ENCODE results near the gene FLCN.
"Not testable (repeated sequence)": the region's sequence is repeated elsewhere in the genome, so short reads cannot be mapped to it uniquely, and the experiment has no call there.

FLCN gene, protein sequence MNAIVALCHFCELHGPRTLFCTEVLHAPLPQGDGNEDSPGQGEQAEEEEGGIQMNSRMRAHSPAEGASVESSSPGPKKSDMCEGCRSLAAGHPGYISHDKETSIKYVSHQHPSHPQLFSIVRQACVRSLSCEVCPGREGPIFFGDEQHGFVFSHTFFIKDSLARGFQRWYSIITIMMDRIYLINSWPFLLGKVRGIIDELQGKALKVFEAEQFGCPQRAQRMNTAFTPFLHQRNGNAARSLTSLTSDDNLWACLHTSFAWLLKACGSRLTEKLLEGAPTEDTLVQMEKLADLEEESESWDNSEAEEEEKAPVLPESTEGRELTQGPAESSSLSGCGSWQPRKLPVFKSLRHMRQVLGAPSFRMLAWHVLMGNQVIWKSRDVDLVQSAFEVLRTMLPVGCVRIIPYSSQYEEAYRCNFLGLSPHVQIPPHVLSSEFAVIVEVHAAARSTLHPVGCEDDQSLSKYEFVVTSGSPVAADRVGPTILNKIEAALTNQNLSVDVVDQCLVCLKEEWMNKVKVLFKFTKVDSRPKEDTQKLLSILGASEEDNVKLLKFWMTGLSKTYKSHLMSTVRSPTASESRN

DNA sequence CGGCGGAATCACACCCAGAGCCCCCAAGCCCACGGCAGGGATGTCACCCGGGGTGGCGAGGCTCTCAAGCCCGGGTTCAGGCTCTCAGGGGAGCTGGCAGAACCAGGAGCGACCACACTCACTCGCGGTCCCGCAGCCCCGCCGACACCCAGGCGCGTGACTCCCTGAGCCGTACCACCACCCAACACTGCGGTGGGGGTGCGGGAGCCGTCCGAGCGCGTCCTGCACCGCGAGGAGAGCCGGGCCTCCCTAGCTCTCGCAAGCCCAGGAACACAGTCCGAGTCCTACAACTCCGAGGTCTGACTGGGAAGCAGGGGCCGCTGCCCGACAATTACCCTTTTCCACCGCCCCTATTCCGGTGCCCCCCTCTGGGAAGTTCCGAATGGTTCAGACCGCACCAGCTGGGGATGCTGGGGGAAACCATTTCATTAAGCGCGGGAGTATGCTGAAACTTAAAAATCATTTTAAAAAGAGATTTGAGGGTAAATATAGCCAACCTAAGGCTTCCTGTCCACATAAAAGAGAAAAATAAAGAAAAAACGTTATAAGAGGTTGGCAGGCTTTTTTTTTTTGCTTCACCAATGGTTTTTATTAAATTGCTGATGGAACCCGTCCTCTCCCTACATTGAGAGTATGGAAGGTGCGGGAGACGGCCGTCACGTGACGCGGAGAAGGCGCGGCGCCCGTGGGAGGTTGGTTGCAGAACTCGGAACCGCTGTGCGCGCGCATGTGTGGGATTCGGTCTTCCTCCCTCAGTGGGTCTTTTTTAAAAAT is at the start of gene FLCN:
FLCN (minus strand) TSS at position 143 of the 774 bp plus-strand sequence. CDS start 9,031 bp downstream, outside the sequence.
- peak; percentile 93 for DNase-seq (ENCODE audit: low spot score)

DNA sequence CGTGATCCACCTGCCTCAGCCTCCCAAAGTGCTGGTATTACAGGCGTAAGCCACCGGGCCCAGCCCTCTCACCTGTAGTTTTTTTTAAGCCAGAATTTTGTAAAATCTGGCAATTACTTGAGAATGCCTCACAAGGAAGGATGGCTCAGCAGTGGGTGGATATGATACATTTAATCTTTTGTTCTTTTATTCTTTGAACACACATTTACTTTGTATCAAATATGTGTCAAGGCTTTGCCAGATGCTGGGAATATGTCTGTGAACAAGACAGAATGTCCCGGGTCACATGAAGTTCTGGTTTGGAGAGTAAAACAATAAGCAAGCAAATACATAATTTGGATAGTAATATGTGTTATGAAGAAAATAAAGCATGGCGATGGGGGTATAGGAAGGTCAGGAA is 49.0 kb upstream of the FLCN start:
- DNase-seq (ENCODE audit: low spot score), result no peak

DNA sequence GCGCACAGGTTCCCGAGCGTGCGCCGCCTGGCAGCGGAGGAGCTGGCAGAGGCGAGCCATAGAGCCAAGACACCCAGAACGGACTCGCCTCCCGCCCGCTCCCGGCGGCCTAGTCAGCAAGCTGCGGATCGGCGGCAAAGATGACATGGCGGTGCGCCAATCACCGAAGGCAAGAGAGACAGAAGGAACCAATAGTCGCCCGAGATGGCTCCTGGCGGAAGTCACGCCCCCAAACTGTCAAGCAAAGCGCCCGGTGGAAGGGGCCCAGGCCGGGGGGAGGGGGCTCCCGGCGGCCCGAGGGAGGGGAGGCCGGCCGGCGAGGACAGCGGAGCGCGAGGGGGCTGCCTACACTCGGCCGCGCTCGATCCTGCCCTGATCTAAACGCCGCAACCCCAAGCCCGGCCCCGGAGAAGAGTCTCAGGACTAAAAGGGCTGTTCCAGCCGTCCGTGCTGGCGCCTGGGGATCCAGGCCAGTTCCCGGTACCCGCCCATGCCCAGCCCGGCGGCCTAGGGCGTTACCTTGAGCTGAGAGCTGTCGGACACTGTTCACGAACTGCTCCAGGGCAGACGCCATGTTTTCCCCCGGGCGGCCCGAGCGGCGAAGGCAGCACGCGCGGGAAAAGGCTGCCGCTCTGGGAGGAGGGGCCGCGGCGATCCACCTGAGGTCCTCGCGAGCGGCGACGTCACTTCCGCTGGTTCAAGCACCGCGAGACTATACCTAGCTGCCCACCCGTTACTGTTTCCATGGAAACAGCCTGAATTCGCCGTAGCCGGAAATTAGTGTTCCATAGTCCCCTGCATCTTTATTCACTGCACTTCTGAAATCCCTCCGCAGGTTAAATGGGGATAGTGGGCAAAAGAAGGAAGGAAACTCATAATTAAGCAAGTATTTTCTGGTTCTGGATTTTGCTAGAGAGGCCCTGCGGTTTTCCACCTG is 43.9 kb upstream of the FLCN start, which contains the start of gene COPS3:
COPS3 (minus strand) TSS at position 634 of the 937 bp plus-strand sequence; CDS start at position 574, 60 bp downstream.
- DNase-seq (ENCODE audit: low spot score), result peak; percentile 98

DNA sequence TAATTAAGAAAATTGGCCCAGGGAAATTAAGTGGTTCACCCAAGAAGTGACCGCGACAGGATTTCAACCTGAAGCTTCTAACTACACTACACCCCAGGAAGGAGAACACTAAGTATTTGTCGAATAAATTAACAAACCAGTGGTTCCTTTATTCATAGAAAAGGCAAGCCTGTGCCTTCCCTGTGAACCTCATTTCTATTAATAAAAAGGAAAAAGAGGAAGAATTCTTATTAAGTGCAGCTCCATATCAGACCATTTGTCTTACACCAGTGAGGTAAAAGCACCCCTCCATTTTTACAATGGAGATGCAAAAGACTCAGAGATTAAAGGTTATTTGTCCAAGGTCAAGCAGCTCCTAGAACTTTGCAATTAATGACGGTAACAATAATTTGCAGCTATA is 42.3 kb upstream of the FLCN start:
- no peak for DNase-seq (ENCODE audit: low spot score)

DNA sequence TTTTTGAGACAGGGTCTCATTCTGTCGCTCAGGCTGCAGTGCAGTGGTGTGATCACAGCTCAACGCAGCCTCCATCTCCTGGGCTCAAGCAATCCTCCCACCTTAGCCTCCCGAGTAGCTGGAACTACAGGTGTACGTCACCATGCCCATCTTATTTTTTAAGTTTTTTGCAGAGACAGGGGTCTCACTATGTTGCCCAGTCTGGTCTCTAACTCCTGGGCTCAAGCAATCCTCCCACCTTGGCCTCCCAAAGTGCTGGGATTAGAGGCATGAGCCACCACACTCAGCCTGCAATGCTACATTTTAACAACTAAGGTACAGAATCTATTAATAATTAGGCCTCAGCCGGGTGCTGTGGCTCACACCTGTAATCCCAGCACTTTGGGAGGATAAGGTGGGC is 40.5 kb upstream of the FLCN start:
- not testable (repeated sequence) for DNase-seq (ENCODE audit: low spot score)

DNA sequence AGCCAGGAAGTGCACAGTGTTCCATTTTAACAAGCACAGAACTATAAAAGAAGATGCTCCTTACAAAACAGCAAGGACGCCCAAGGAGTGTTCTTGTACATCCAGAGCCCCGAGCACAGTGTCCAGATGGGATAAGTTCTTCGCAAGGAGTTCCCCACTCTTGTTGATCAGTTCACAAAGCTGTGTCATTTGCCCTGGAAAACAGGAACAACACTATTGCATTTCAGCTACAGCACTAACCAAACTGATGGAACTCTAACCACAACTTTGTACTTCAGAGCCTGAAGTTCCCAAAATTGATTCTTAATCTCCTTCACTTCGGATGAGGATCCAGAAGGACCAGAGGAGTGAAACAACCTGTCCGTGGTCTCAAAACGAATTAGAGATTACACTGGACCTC is 39.0 kb upstream of the FLCN start:
- DNase-seq (ENCODE audit: low spot score), result no peak

DNA sequence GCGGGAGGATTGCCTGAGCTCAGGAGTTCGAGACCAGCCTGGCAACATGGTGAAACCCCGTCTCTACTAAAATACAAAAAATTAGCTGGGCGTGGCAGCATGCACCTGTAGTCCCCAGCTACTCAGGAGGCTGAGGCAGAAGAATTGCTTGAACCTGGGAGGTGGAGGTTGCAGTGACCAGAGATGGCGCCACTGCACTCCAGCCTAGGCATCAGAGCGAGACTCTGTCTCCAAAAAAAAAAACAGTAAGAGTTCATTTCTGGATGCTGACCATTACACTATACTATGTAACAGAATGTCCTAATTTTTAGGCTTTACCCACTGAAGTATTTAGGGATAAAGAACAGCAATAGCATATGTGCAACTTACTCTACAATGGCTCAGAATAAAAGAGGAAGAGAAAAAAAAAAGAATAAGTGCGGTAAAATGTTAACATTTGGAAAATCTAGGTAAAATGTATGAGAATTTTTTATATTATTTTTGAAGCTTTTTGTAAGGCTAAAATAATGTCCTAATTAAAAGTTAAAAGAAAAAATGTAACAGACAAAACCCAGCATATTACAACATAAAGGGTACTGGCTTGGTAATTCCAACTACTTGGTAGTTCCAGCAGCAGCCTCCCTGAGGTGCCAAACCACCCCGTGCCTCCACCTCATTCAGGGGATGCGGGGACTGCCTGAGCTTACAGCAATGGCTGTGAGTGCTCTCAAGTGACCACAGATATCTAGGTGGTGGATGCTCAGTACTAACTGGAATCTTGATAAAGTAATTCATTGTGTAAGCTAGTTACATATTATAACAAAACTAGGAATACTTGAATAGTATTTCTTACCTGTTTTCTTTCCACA is 33.2 kb upstream of the FLCN start:
- no peak for DNase-seq (ENCODE audit: low spot score)

DNA sequence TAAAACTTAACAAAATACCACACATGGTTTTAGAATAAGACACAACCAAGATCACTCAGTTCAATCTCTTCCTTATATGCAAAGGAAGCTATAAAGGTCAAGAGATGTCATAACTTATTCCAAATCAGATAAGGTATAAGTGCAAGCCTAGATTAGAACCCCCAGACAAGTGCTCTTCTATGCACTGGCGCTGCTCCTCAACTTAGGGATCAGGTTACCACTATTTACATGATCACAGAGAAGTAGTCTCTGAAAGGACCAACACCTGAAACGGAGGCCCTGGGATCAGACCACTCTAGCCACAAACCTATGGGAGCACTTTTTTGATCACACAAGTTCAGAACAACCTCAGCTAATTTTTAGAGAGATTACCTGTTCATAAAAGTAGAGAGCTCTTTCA is 27.5 kb upstream of the FLCN start:
- DNase-seq (ENCODE audit: low spot score), result no peak

DNA sequence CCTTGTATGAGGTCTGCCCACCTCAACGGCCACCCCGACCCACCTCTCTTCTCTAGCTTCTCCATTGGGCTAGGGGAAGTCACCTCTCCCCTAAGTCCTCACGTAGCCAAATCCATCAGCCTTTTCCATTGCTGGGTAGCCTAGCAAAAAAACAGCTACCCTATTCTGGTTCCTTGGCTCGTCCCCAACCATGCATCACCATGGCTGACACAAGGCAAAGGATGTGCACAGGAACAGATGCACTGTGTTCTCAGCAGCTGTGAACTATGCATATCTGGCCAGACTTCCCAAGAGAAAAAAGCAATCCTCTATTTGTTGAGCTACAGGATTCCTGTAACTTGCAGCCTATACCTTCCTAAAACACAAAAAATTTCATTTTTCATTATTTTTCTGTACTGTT is 22.0 kb upstream of the FLCN start:
- DNase-seq (ENCODE audit: low spot score), result no peak

DNA sequence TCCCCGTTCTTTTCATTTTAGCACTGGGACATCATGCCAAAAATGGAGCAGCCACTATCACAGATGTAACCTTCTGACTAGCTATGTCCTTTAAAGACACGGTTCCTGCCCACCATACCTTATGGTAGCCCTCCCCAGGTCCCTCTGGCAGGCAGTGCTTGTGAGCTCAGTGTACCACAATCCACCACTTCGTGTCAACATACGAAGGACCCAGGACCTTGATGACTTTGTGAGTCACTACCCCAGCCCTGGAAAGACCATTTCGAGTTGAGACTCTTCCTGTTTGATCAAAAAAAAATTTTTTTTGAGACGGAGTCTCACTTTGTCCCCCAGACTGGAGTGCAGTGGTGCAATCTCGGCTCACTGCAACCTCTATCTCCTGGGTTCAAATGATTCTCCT is 21.0 kb upstream of the FLCN start:
- DNase-seq (ENCODE audit: low spot score), result no peak

DNA sequence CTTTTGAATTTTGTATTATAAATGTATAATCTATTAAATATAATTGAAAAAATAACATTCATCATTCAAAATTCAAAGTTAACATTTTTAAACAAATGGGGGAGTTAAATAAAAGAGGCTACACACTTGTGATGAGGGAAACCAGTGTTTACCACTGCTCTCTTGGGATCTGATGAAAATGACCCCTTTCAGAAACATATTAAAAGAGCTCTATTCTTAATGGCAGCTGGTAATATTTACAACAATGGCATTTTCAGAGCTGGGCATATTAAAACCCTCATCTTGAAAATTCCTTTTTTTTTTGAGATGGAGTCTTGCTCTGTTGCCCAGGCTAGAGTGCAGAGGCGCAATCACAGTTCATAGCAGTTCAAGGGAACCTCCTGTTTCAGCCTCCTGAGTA is 19.3 kb upstream of the FLCN start:
- DNase-seq (ENCODE audit: low spot score), result no peak

DNA sequence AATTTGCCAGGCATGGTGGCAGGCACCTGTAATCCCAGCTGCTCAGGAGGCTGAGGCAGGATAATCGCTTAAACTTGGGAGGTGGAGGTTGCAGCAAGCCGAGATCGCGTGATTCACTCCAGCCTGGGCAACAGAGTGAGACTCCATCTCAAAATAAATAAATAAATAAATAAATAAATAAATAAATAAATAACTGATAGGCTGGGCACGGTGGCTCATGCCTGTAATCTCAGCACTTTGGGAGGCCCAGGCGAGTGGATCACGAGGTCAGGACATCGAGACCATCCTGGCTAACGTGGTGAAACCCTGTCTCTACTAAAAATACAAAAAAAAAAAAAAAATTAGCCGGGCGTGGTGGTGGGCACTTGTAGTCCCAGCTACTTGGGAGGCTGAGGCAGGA is 18.7 kb upstream of the FLCN start:
- DNase-seq (ENCODE audit: low spot score), result not testable (repeated sequence)

DNA sequence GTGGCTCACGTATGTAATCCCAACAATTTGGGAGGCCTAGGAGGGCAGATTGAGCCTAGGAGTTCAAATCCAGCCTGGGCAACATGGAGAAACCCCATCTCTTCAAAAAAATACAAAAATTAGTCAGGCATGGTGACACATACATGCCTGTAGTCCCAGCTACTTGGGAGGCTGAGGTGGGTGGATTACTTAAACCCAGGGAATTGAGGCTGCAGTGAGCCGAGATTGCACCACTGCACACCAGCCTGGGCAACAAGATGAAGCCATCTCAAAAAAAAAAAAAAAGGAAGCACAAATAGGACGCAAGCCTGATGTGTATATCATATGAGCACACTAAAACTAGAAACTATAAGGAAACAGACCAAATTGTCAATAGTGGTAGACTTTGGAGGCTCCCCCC is 17.1 kb upstream of the FLCN start:
- no peak for DNase-seq (ENCODE audit: low spot score)

DNA sequence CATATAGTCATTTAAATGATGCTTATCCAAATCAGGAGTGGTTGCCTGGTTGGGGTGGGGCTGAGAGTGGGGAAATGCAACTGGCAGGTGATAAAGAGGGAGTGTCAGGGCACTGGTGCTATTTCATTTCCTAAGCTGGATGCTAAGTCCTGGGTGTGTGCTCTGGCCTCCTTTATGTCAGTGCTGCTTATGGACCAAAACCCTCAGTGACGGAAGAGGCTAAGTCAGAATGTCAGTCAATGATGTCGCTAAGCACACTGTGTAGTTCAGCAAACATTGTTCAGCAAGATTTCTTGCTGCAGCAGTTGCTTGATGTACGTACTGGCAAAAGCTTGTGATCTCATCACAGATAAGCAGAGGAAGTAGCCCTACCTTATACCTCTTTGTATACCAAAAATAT is 16.4 kb upstream of the FLCN start:
- no peak for DNase-seq (ENCODE audit: low spot score)

DNA sequence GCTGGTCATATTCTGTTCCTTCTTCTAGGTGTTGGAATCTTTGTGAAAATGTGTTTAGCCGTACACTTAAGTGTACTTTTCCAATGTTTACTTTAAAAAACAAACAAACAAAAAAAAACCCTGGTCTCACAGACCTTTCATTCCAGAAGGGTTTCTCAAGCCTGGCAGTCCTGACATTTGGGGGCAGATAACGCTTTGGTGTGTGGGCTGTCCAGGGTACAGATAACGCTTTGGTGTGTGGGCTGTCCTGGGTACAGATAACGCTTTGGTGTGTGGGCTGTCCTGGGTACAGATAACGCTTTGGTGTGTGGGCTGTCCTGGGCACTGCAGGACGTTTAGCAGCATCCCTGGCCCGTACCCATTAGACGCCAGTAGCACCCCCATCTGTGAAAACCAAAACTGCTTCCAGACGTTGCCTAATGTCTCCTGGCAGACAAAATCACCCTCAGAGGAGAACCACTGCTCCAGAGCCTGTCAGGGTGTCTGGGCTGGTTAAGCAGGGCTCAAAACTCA is 15.2 kb upstream of the FLCN start:
- DNase-seq (ENCODE audit: low spot score), result no peak

DNA sequence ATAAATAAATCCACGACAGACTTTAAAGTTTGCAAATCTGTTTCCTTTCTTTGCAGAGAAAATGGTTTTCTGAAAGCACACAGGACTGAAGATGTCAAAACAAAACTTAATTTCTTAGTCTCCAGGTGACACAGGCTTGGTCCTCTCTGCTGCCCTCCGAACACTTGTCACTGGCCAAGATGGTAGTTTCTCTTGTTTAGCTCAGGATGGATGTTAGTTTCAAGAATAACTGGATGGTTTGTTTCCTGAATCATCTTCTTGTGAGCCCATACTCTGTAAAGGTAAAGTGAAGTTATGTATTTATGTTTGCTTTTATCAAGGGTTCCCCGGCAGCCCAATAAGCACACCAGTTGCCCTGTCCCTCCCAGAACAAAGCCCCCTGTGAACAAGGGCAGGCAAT is 9.9 kb upstream of the FLCN start:
- DNase-seq (ENCODE audit: low spot score), result no peak

DNA sequence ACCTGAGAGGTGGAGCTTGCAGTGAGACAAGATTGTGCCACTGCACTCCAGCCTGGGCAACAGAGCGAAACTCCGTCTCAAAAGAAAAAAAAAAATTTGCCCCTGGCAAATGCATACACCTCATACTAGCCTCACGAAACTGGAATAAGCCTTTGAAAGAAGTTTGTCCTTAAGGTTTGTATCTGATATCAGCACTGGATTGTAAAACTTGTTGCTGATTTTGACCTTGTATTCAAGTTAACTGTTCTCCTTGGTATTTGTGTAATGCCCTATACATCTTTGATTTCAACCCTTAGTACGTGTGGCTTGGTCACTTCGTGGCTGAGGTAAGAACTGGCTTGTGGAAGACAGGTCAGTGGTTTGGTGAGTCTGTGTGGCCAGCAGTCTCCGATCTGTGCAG is 6.2 kb upstream of the FLCN start:
- no peak for DNase-seq (ENCODE audit: low spot score)

DNA sequence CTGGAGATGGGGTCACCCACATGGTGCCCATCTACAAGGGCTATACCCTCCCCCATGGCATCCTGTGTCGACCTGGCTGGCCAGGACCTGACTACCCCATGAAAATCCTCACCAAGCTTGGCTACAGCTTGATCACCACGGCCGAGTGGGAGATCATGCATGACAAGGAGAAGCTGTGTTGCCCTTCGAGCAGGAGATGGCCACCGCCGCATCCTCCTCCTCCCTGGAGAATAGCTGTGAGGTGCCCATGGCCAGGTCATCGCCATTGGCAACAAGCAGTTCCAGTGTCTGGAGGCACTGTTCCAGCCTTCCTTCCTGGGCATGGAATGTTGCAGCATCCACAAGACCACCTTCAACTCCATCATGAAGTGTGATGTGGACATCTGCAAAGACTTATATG is 5.3 kb upstream of the FLCN start:
- no peak for DNase-seq (ENCODE audit: low spot score)

DNA sequence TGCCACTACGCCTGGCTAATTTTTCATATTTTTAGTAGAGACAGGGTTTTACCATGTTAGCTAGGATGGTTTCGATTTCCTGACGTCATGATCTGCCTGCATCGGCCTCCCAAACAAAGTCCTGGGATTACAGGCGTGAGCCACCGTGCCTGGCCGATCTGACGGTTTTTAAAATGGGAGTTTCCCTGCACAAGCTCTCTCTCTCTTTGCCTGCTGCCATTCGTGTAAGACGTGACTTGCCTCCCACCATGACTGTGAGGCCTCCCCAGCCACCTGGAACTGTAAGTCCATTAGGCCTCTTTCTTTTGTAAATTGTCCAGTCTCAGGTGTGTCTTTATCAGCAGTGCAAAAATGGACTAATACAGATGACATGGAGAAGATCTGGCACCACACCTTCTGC is 4.7 kb upstream of the FLCN start:
- no peak for DNase-seq (ENCODE audit: low spot score)

DNA sequence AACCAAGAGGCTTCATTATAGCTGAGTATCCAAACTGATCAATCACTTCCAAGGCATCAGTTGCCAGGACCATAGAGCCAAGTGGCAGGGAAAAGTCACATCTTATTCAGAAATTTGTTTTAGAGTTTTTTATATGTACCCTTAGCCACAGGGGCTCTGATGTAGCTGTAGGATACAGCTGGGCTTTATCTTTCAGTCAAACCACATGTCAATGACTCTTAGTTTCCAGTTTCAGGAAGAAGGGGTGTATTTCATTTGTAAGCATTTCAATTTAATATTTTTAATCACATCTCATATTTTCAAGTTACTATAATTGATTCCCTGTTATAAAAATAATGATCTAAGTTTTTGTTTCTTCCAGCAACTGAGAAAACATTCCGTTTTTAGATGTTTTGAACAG is 2.9 kb upstream of the FLCN start:
- DNase-seq (ENCODE audit: low spot score), result no peak
